Psoas muscle (tissue), 8 donors: Measurements from ENCODE around the gene PP2D1. TPM values are rescaled to one million over a fixed set of nuclear protein-coding genes. Genes with fewer than 3 reads are reported as not detected.

Experiments used
- ATAC-seq, 4 donors: fragments of 200-7000 bp; cut with Tn5 transposase; one replicate each; pipeline ENCODE4 v1.9.1; 2020; ENCODE audit warnings: moderate library complexity in 3 of 4, mild to moderate bottlenecking in 2 of 4
- DNase-seq, 2 donors: peaks; one replicate each; pipeline ENCODE4 v3.0.0-alpha.2; 2020
- H3K27ac ChIP-seq: fragments of 200-600 bp; one replicate; pipeline ENCODE4 v1.8.0; 2022
- H3K27me3 ChIP-seq, 3 donors: fragments of 200-600 bp in 1 of 3; one replicate each; pipeline versions ENCODE4 v1.6.1 to v1.8.0; 2013 to 2022; ENCODE audit warnings: low read length in 2 of 3, mild to moderate bottlenecking in 2 of 3, moderate library complexity in 1 of 3; ENCODE audit not compliant: insufficient read depth in 3 of 3
- H3K36me3 ChIP-seq, 2 donors: fragments of 200-600 bp in 1 of 2; one replicate each; pipeline versions ENCODE4 v1.6.1 to v1.8.0; 2013 to 2022; ENCODE audit warnings: low read depth in 1 of 2, mild to moderate bottlenecking in 1 of 2, moderate library complexity in 1 of 2; ENCODE audit not compliant: insufficient read depth in 1 of 2
- H3K4me1 ChIP-seq: fragments of 200-600 bp; one replicate; pipeline ENCODE4 v1.8.0; 2022
- H3K4me3 ChIP-seq: fragments of 200-600 bp; one replicate; pipeline ENCODE4 v1.8.0; 2022; ENCODE audit warnings: mild to moderate bottlenecking
- H3K9me3 ChIP-seq: fragments of 200-600 bp; one replicate; pipeline ENCODE4 v1.8.0; 2022
- CTCF ChIP-seq: fragments of 200-600 bp; IDR thresholded peaks from one replicate; pipeline ENCODE4 v1.8.0; 2022; ENCODE audit warnings: antibody characterized with exemption
- WGBS, 3 donors: extraction: QIAGEN DNeasy Blood & Tissue Kit; methylation state at CpG; one replicate each; pipeline versions ENCODE4 v1.1.6 to v1.1.7; 2013; 5-methylcytosine and 5-hydroxymethylcytosine counted together
- intact Hi-C, 2 donors: fragments of 100-400 bp; cut with DNase I; formaldehyde crosslinking; loops; one replicate each; pipeline versions ENCODE4 v1.11.0 to v1.14.2; 2022
- polyA plus RNA-seq, 3 donors: library from polyadenylated mRNA; stranded (reverse); fragments of 200-250 nt; gene quantifications; one replicate each; pipeline ENCODE4 v1.2.3, GENCODE V29; 2013
- total RNA-seq, 4 donors: library from RNA; stranded (reverse); fragmentation: NEBNext Ultra II Directional in 2 of 4; extraction: Animal tissue kit (Norgen Biotek cat#: 25700) in 2 of 4; gene quantifications; one replicate each; pipeline versions ENCODE4 v1.2.1 to v1.2.4, GENCODE V29; 2021 to 2023
- donor health status: healthy with polysubstance abuse.
- donor health status: DM: no; HTN: no; CAD: no; lungs with moderate emphysema.
- donor health status: Bipolar disorder and iron deficiency.
- donor health status: healthy.
- donor health status: DM: yes; HTN: yes; CAD: no.
- donor health status: DM: no; HTN: no; CAD: no.
- donor health status: DM: no; HTN: no; CAD: no.
- donor health status: DM: yes; HTN: yes; CAD: no.

Gene PP2D1
- total and polyA plus RNA-seq, 7 donors, result not detected

GRCh38 chr3:20013396-20013795, 1.3 kb upstream of the PP2D1 start:
- ATAC-seq (no peak), DNase-seq (no peak)
- no peaks in the 10 kb centered on the region for H3K9me3 ChIP-seq
- H3K4me3 ChIP-seq, result no peak overlapping the region
- no peaks in the 10 kb centered on the region for H3K36me3 ChIP-seq
- WGBS, 3 donors, result 88 to 100% (median 91%) methylated on average over 1 of the region's 1 CpG
- TF ChIP-seq CTCF, result no peak
- no peaks in the 10 kb centered on the region for H3K4me1 ChIP-seq
- H3K27ac ChIP-seq, result no peak overlapping the region
- intact Hi-C loops, result no loop called here
- H3K27me3 ChIP-seq, result no peaks in the 10 kb centered on the region

- DNase-seq (no peak), ATAC-seq (no peak)
- no peaks in the 10 kb centered on the region for H3K9me3 ChIP-seq
- H3K4me3 ChIP-seq, result no peak overlapping the region
- H3K27ac ChIP-seq, result no peak overlapping the region
- no peaks in the 10 kb centered on the region for H3K36me3 ChIP-seq
- 80 to 84% (median 83%) methylated on average over 2 of the region's 2 CpGs for WGBS, 3 donors
- H3K4me1 ChIP-seq, result no peaks in the 10 kb centered on the region
- no peak for TF ChIP-seq CTCF
- no peaks in the 10 kb centered on the region for H3K27me3 ChIP-seq
- intact Hi-C loops, result no loop called here
These were observed 3.4 kb downstream of the PP2D1 start for GRCh38 chr3:20008646-20009045.

GRCh38 chr3:20007960-20008359, 4.1 kb downstream of the PP2D1 start:
- intact Hi-C loops, result no loop called here
- H3K27me3 ChIP-seq, result no peaks in the 10 kb centered on the region
- no peak overlapping the region for H3K27ac ChIP-seq
- no peak for DNase-seq
- H3K4me3 ChIP-seq, result no peak overlapping the region
- no peaks in the 10 kb centered on the region for H3K36me3 ChIP-seq
- no peaks in the 10 kb centered on the region for H3K4me1 ChIP-seq
- 93 to 96% (median 95%) methylated on average over 20 of the region's 20 CpGs for WGBS, 3 donors
- no peak for TF ChIP-seq CTCF
- ATAC-seq, result no peak
- no peaks in the 10 kb centered on the region for H3K9me3 ChIP-seq

GRCh38 chr3:20001932-20002331, 10.1 kb downstream of the PP2D1 start:
- Histone ChIP-seq H3K36me3 (no peaks in the 10 kb centered on the region), H3K9me3 (no peaks in the 10 kb centered on the region), H3K27ac (no peak overlapping the region), H3K27me3 (no peaks in the 10 kb centered on the region), H3K4me3 (no peak overlapping the region), H3K4me1 (no peaks in the 10 kb centered on the region)
- DNase-seq, result no peak
- intact Hi-C loops, result no loop called here
- ATAC-seq, result no peak
- no peak for TF ChIP-seq CTCF
- 64 to 72% (median 65%) methylated on average over 3 of the region's 3 CpGs for WGBS, 3 donors

- ATAC-seq (no peak), DNase-seq (no peak)
- 79 to 93% (median 91%) methylated on average over 4 of the region's 4 CpGs for WGBS, 3 donors
- Histone ChIP-seq H3K9me3 (no peaks in the 10 kb centered on the region), H3K36me3 (no peaks in the 10 kb centered on the region), H3K4me3 (no peak overlapping the region), H3K27me3 (no peaks in the 10 kb centered on the region), H3K4me1 (no peaks in the 10 kb centered on the region), H3K27ac (no peak overlapping the region)
- intact Hi-C loops, result no loop called here
- no peak for TF ChIP-seq CTCF
These were observed 14.6 kb downstream of the PP2D1 start for GRCh38 chr3:19997502-19997901.
